G401 (cell line): Measurements from ENCODE around the gene PHF19. TPM values are rescaled to one million over a fixed set of nuclear protein-coding genes. Genes with fewer than 3 reads are reported as not detected.

ENCODE experiments used
- DNase-seq: peaks from one replicate; pipeline ENCODE4 v3.0.0-alpha.2; 2015; ENCODE audit warnings: low spot score
- in situ Hi-C: cut with HindIII; loops from 2 replicates; pipeline ENCODE4 v1.10.0; 2016; ENCODE audit warnings: low sequenced_read_pairs, mixed read lengths
- total RNA-seq: library from RNA; depleted of rRNA; stranded (reverse); fragments of >200 nt; shearing (Covaris generic); gene quantifications from 2 replicates; pipeline ENCODE4 v1.2.3, GENCODE V29; 2014

Gene PHF19
- total RNA-seq, 1 experiment from 2014 or later, result 60.2 TPM

DNA sequence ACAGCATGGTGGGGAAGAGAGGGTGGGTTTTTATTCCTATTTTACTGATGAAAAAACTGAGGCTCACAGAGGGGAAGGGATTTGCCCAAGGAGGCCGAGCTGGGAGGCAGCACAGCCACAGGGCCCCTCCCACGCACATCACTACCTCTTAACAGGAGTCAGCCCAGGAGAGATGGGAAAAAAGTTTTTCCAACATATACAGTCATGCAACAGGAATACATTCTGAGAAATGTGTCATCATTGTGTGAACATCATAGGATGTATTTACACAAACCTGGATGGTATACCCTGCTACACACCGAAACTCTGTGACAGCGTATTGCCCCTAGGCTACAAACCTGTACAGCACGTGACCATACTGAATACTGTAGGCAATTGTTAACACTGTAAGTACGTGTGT, 38.0 kb upstream of the PHF19 start:
- in situ Hi-C loops, result no loop called here
- DNase-seq, result no peak

- no peak for DNase-seq
- in situ Hi-C loops, result no loop called here
Observed at GRCh38 chr9:120914396-120914795, 37.4 kb upstream of the PHF19 start.

GRCh38 chr9:120913647-120914264, 36.8 kb upstream of the PHF19 start:
- DNase-seq, result no peak
- in situ Hi-C loops, result no loop called here

DNA sequence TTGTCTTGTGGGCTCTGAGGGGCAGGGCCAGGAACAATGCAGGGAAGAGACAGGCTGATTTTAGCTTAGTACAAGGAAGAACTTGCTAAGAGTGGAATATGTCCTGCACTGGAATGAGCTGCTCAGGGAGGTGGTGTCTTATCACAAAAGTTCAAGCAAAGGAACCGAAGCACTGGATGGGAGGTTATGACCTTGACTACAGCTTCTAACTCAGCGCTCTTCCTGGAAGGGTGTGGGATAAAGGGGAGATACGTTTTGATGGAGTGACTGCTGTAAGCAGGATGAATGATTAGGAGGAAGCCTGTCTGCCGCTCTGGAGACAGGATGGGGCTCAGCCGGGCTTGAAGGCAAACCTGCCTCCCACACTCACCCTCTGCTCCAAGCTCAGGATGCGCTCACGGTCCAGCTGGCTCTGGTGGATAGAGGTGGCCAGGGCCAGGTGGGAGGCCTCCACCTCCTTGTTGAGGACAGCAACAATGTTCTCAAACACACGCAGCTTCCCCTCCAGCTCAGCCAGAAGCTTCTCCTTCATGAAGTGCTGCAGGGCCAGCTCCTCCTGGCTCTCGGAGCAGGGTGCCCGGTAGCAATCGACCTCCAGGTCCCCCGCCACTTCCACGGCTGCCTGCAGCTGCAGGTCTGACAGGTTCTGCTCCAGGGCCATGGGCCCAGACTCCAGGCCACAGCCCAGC, 36.1 kb upstream of the PHF19 start:
- DNase-seq, result no peak
- in situ Hi-C loops, result no loop called here

DNA sequence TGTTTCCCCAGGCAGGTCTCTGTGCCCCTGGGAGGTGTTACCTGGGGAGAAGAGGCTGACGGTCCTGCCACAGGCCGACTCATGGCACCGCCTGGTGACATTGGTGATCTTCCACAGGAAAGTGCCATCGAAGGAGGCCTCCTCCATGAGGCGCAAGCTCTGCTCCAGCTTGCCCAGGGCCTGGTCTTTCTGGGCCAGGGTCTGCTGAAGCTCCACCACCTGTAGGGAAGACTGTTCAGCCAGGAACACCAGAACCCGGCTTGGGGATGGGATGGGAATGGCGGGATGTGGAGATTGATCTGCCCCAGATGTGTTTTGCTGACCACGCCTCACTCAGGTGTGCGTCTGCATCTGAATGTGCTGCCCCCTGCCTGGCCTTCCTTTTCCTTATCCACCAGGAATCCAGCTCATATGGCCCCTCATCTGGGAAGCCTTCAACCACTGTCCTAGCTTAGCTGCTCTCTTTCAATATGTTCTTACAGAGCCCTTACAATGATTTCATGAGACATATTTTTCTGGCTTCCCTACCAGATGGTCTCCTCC, 34.4 kb upstream of the PHF19 start:
- in situ Hi-C loops, result no loop called here
- DNase-seq, result no peak

DNA sequence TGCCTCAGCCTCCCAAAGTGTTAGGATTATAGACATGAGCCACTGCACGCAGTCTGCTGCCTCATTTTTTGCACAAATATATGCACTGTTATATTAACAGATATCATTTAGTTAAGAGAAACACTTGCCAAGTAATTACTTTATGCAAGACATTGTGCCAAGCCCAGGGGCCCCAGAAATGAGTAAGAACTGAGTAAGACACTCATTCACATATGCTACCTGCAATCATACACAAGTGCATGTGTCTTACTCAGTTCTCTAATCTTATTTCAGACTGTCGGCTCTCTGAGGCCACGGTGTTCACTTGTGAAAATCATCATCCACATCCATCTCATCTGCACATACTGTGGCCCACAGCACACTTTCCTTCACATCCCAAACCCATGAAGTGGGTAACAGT, 33.7 kb upstream of the PHF19 start:
- no peak for DNase-seq
- in situ Hi-C loops, result no loop called here

DNA sequence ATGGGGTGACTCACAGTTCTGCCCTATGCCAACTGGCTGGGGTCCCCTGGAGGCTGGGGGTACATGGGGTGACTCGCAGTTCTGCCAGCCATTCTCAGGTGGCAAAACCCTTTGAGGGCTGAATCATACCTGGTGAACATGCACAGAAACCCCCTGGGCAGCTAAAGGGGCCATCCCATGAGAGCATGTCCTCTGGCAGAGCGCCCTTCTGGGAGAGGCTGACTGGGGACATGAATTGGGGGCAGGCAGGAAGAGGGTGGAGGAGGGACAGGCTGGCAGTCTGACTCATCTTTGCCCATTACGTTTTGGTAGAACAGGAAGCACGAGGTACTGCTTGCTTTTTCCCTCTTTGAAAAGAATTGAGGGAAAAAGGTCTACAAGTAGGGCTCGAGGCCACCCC, 32.9 kb upstream of the PHF19 start:
- no peak for DNase-seq
- in situ Hi-C loops, result no loop called here

DNA sequence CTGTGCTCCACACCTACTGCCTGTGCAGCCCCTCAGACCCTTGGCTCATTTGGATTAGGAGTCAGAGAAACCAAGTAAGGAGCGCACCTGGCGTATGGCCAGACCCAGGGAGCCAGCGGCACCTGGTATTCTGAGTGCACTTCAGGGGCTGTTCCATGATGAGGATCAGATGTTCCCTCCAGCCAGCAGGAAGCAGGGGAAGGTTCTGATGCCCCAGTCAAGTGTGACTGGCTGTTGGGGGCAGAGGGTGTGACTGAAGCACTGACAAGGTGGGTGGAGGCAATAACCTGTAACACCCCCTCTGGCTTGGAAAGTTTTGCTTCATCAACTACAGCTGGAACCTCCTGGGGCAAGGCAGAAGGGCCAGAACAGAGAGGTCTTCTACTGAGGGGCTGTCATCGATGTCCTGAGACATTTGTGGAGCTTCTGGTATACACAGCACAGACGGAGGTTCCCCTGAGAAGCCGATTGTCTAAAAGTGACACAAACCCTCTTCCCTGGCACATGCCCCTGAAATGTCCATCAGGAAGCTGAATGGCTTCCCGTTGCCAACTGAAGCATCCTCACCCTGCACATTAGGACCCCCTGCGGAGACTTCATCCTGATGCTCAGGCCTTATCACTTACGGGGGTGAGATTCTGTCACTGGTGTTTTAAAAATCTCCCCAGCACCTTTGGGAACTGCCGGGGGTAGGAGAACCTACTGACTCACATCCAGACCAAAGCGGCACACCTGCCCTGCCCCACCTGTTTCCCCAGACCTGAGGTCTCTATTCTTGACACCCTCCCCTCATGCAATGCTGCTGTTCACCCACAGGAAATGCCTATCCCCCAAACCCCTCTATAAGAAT, 28.6 kb upstream of the PHF19 start:
- no peak for DNase-seq
- in situ Hi-C loops, result no loop called here

- no peak for DNase-seq
- in situ Hi-C loops, result no loop called here
Observed at GRCh38 chr9:120904978-120905301, 28.0 kb upstream of the PHF19 start.

DNA sequence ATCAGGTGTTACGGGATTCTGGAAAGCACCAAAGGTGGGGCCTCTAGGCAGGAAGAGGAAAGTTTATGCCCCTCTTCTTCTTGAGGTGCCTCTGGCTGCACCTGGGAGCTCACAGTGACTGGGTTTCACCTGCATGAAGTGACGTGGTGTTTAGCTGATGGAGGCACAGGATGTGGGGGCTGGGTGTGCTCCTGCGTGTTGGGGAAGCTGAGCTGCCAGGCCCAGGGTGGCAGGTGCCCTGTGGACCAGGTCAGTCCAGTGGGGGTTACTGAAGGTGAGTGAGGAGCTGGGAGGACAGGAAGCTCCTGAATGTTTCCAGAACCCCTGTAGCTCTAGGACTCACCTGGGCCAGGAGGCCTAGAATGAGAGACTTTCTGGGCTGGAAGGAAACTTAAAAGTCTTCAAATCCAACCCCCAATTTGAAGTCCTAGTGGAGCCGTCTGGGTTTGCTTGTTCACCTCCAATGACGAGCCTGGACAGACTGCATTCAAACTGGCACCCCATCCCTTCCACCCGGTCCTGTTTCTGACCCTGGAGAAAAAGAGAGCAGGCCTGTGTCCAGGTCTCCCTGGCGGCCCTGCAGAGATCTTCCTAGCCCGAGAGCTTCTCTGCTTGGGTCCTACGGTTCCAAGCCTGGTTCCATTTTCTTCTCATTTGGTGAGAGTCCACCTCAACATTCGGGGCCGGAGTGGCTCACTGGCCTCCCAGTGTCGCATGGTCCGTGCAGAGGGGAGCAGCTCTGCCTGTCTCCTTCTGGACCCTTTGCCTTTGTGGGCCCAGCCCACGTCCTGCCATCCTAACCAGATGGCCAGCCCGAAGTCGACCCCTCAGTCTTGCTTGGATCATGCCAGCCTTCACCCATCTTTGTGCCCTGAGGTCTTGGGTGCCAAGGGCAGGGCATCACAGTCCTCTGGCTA, 27.3 kb upstream of the PHF19 start:
- in situ Hi-C loops, result no loop called here
- no peak for DNase-seq

GRCh38 chr9:120902569-120903535, 25.9 kb upstream of the PHF19 start:
- in situ Hi-C loops, result no loop called here
- DNase-seq, result no peak

DNA sequence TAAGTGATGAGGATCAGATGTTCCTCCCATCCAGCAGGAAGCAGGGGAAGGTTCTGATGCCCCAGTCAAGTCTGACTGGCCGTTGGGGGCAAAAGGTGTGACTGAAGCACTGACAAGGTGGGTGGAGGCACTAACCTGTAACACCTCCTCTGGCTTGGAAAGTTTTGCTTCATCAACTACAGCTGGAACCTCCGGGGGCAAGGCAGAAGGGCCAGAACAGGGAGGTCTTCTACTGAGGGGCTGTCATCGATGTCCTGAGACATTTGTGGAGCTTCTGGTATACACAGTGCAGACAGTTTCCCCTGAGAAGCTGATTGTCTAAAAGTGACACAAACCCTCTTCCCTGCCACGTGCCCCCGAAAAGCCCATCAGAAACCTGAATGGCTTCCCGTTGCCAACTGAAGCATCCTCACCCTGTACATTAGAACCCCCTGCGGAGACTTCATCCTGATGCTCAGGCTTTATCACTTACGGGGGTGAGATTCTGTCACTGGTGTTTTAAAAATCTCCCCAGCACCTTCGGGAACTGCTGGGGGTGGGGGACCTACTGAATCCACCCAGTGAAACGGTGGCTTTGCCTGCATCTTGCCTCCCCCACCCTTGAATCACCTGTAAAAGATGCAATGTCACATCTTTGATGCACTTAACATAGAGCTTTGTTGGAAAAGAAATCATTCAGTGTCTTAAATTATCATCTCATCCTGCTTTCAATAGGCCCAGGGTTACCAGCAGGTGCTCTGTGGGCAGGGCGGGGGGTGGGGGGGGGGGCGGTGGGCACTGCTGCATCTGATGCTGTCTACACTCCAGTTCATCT, 25.0 kb upstream of the PHF19 start:
- no peak for DNase-seq
- in situ Hi-C loops, result no loop called here

- DNase-seq, result no peak
- in situ Hi-C loops, result no loop called here
Observed at GRCh38 chr9:120900824-120901223, 23.8 kb upstream of the PHF19 start.

- DNase-seq, result no peak
Observed at GRCh38 chr9:120899490-120900068, 22.6 kb upstream of the PHF19 start.

GRCh38 chr9:120898396-120898795, 21.4 kb upstream of the PHF19 start:
- in situ Hi-C loops, result no loop called here
- no peak for DNase-seq

More at GRCh38 chr9:120899490-120900068, 22.6 kb upstream of the PHF19 start:
- in situ Hi-C loops, result no loop called here

DNA sequence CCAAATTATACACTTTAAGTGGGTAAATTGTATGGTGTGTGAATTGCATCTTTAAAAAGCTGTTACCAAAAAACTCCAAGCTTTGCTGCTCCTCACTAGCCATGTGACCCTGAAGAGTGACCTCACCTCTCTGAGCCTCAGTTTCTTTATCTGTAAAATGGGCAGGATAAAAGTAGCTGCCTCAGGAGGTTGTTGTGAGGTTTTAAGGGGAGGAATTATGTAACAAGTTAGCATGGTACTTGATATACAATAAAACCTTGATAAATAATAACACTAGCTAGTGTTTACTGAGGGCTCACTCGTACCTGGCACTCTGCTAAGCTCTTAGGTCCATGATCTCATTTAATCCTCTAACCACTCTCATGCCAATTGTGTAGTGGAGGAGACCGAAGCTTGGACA, 19.0 kb upstream of the PHF19 start:
- in situ Hi-C loops, result no loop called here
- DNase-seq, result no peak
